ENCODE data around the gene PRMT9. TPM values are rescaled to one million over a fixed set of nuclear protein-coding genes. Genes with fewer than 3 reads are reported as not detected.

The PRMT9 gene
- 7.6 and 8.2 TPM in 2 replicates for polyA plus RNA-seq (2014; cell fraction: cytosol; rRNA removed)
- 9.4 and 10.3 TPM in 2 replicates for polyA plus RNA-seq (2014; cell fraction: nucleus; rRNA removed)

- peak; percentile 88 for DNase-seq (ENCODE audit: low spot score)
These were observed at the start of gene PRMT9 for GRCh38 chr4:147683717-147684700. Gene PRMT9 (minus strand): TSS chr4:147684163. CDS start chr4:147683987, 176 bp downstream.

GRCh38 chr4:147732518-147733235, 48.7 kb upstream of the PRMT9 start:
- peak; percentile 14 for DNase-seq (ENCODE audit: low spot score)

- DNase-seq (ENCODE audit: low spot score) = peak; percentile 55
These were observed 47.9 kb upstream of the PRMT9 start, which contains the start of gene ARHGAP10 for GRCh38 chr4:147731580-147732517. Gene ARHGAP10 (plus strand): TSS chr4:147732088. CDS start chr4:147732302, 214 bp downstream.

DNA sequence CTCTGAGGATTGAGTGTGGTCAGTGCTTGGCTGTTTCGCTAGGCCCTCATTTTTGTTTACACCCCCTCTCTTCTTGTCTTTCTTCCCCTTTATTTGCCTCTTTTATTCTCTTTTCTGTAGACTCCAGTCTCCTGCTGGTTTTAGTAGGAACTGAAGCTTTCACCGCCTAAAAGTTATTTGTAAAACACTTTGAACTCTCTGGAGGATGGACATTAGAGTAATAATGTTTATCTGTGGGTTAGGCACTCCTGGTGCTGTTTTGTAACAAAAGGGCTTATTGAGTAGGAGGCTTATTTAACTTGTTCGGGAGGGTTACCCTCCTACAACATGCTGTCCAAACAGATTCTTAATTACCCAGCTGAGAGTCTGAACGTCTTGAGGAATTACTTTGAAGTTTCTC, 46.4 kb upstream of the PRMT9 start:
- no peak for DNase-seq (ENCODE audit: low spot score)

- DNase-seq (ENCODE audit: low spot score) = no peak
These were observed 43.6 kb upstream of the PRMT9 start for GRCh38 chr4:147727476-147728028.

GRCh38 chr4:147725673-147726072, 41.7 kb upstream of the PRMT9 start:
- DNase-seq (ENCODE audit: low spot score) = no peak

GRCh38 chr4:147724468-147725201, 40.7 kb upstream of the PRMT9 start:
- DNase-seq (ENCODE audit: low spot score) = no peak

DNA sequence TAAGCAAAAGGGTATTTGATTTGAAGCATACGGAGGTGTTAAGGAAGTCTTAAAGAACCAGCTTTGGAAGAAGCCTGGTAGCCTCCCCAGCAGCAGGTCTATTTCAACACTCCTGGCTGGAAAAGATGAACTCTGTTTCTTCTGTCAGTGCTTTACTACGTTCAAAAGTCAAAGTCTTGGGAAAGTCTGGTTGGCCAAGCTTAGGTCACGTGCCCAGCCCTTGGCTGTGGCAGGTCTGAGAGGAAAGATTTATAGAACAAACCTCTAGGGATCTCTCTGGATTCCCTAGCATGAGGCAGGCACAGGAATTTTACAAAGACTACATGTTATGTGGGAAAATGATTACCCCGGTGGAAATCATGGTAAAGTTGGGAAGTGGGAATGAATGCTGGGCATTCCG, 39.4 kb upstream of the PRMT9 start:
- no peak for DNase-seq (ENCODE audit: low spot score)

DNA sequence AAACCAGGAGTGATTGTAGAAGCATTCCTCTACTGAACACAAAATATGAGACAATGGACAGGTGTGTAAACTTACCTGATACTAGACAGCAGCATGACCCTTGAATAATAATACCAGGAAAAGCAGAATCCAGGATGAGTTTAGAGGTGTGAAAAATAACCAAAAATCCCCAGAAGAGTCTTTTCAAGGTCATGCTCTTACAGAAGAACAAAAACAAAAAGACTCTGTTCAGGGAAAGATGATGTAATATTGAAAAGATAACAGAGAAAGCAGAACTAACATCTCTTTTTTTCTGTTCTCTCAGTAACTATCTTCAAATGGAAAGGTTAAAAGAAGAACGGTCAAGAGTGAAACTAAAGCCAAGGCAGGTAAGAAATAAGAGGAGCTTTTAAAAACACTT, 33.9 kb upstream of the PRMT9 start:
- no peak for DNase-seq (ENCODE audit: low spot score)

GRCh38 chr4:147714575-147715401, 30.8 kb upstream of the PRMT9 start:
- no peak for DNase-seq (ENCODE audit: low spot score)

GRCh38 chr4:147709999-147710398, 26.0 kb upstream of the PRMT9 start:
- DNase-seq (ENCODE audit: low spot score) = no peak

DNA sequence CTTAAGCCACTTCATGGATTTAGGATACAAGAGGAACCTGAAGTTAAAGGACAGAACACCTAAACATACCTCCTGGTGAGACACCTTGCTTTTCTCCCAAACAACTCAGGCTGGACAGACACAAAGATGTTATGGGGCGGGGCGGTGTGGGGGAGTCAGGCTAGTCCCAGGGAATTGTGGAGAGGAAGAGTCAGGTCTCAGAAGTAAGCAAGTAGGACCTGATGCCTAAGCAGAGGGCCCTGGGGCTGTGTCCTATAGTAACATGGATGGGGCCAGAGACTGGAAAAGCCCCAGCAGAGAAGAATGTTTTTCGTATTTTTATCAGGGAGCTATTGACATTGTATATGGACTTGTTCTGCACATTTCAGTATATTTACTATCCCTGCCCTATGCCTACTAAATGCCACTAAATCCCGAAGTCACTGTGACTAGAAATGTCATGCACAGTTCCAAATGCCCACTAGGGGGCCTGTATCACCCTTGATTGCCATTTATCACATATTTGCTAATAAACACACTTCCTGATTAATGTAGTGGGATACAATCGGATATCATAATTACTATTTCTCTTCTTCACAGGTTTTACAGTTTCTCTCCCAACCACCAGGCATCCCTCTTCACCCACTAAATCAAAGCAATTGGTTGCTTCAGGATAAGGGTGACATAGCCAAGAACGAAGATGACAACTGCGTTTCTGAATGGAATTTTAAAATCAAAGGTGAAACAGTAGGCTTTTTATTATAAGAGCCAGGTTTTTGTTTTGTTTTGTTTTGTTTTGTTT, 24.1 kb upstream of the PRMT9 start:
- DNase-seq (ENCODE audit: low spot score) = peak; percentile 32

DNA sequence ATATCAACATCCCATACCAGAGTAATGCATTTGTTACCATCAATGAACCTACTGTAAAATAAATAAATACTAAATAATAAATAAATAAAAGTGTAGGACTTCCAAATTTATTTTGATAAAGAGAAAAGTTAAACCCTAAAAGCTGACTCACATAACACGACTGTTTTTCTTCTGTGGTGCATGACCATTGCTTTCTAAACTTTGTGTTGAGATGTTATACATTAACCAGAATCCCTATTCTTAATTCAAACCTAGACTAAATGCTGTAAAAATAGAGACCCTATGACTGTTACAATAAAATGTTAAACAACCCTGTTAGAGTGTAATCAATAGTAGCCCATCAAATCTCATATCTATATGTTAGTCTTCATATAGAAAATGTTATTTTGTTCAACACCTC, 20.9 kb upstream of the PRMT9 start:
- no peak for DNase-seq (ENCODE audit: low spot score)

DNA sequence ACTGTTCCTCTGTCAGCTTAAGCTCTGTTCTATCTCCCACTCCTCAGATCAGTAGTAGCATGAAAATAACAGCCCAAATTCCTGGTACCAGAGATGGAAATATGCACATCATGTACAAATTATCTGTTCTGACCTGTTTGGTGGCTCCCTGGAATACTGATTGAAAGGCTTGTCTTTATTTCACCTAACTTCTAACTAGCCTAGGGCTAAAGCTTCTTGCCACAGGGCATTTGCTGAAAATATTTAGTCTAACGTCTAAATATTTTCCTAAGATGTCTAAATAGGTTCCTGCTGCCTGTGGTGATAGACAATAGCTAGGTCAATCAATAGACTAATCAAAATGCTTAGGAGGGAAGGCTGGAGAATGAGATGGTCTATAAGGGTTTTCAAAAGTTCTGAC, 12.9 kb upstream of the PRMT9 start:
- no peak for DNase-seq (ENCODE audit: low spot score)

DNA sequence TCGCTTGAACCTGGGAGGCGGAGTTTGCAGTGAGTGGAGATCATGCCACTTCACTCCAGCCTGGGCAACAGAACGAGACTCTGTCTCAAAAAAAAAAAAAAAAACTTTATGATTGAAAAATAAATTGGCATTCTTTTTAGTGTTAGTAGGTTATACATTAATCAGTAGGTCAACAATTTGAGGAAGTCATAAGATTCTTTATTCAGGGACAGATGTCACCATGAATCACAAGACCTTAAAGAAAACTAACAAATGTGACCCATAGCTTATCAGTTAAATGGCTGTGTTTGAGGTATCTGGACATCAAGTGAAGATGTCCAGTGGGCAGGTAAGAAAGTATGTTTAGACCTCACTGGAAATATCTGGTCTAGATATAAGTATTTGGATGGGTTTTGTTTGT, 9.3 kb upstream of the PRMT9 start:
- DNase-seq (ENCODE audit: low spot score) = no peak

DNA sequence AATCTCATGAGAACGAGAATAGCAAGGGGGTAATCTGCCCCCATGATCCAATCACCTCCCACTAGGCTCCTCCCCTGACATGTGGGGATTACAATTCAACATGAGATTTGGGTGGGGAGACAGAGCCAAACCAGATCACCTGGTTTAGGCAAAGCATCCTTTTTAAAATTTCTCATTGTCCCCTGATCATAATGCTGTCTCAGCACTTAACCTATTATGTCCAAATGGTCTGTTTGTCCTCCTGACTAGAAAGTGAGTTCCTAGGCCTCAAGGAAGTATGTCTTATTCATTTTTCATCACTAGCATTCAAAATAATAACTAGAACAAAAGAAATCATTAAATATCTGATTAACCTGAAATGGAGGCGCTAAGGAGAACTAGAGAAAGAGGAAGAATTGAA, 7.9 kb upstream of the PRMT9 start:
- no peak for DNase-seq (ENCODE audit: low spot score)

DNA sequence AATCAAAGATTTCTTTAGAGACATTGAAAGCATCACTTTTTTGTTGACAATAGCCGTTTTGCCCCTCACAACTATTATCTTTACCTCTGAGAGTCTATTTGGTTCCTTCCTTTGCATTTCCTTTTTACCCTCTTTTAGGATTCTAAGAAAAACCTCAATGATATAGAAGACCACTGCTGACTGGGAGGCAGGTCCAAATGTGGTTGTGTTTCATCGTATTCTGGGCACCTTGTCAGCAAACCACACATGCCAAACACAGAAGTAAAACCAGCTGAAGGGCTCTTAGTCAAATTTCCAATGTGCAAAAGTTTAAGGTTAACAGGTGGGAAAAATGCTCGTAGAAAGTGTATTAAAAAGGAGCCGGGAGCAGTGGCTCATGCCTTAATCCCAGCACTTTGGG, 5.1 kb upstream of the PRMT9 start:
- DNase-seq (ENCODE audit: low spot score) = no peak

GRCh38 chr4:147683188-147683591, 773 bp downstream of the PRMT9 start:
- DNase-seq (ENCODE audit: low spot score) = peak; percentile 2
